ENCODE data around the gene ANKRD37.

The ANKRD37 gene

DNA sequence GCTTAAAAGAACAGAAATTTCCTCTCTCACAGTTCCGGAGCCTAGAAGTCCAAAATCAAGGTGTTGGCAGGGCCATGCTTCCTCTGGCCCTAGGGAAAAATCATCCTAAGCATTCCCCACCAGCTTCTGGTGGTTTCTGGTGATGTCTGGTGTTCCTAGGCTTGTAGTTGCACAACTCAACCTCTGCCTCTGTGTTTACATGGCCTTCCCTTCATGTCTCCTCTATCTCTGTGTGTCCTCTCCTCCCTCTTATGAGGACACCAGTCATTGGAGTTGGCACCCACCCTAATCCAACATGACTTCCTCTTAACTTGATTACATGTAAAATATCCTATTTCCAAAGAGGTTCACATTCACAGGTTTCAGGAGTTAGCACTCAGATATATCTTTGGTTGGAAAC, 16.3 kb upstream of the ANKRD37 start:
- no peak for DNase-seq (ENCODE audit: low read depth)

GRCh38 chr4:185381288-185382196, 15.1 kb upstream of the ANKRD37 start:
- no peak for DNase-seq (ENCODE audit: low read depth)

DNA sequence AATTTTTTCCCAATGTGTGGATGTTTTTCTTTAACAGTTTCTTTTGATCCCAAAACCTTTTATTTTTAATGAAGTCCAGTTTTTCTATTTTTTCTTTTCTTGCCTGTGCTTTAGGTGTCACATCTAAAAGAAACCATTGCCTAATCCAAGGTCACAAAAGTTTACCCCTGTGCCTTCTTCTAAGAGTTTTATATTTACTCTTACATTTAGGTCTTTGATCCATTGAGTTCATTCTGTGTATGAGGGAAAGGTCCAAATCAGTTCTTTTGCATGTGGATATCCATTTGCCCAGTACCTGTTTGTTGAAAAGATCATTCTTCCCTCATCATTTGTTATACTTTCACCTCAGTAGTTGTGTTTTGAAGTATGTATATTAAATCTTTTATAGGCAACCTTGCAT, 13.9 kb upstream of the ANKRD37 start:
- no peak for DNase-seq (ENCODE audit: low read depth)

DNA sequence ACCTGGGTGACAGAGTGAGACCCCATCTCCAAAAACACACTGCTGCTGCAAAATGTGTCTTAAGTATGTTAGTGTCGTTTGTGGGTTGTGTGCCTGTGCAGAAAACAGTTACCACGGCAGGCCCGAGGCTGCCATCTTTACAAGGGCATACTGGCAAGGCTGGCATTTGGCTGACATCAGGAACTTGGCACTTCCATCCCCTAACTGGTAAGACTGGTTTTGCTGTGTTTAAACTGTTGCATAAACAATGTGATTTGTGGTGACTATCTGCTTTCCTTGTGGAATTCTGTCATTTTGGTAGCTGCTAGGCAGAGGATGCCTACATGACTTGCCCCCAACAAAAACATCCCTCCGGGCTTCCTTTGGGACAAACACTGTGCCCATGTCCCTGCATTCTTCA, 13.2 kb upstream of the ANKRD37 start:
- no peak for DNase-seq (ENCODE audit: low read depth)

DNA sequence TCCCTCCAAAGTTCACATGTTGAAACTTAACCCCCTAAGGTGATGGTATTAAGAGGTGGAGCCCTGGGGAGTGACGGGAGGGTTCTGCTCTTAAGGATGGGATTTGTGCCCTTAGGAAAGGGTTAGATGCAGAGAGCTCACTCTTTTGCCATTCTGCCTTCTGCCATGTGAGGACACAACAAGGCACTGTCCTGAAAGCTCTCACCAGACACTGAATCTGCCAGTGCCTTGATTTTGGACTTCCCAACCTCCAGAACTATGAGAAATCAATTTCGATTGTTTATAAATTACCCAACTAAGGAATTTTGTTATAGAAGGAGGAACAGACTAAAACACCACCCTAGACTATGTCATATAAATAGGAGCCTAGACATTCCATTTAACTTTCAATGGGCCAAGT, 12.6 kb upstream of the ANKRD37 start:
- no peak for DNase-seq (ENCODE audit: low read depth)

DNA sequence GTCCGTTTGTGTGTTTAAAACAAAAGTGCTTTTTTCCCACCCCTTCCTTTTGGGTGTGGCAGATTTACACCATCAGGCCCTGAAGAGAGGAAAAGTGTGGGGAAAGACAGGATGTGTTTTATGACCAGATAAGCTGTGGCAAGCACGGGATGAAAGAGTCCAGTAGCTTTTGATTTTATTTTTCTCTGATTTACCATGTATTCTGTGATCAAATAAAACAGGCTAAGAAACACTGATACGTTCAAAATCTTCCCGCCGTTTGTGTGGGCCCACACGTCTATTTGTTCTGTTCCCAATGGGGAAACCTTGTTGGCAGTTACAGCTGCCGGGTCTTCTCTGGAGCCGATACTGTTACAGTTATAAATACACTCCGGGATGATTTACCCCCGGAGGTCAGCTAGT, 11.7 kb upstream of the ANKRD37 start:
- DNase-seq (ENCODE audit: low read depth): no peak

DNA sequence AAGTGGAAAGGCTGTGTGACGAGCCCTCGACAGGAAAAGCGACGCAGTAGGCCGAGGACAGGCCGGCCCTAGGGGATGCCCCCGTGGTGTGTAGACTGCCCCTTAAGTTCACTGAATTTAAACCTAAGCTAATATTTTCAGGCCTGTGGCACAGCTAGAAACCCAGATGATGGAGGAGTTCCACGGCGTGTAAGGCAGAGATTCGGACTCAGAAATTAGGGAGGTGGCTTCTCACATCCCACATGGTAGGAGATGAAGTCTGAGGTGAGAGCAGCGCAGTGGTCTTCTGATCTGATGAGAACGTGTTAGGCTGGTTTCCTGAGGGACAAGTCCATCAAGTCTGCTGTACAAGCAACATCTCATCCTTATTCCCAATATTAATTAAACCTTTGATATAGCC, 8.7 kb upstream of the ANKRD37 start:
- DNase-seq (ENCODE audit: low read depth): no peak

GRCh38 chr4:185390941-185391340, 5.7 kb upstream of the ANKRD37 start:
- DNase-seq (ENCODE audit: low read depth): no peak

DNA sequence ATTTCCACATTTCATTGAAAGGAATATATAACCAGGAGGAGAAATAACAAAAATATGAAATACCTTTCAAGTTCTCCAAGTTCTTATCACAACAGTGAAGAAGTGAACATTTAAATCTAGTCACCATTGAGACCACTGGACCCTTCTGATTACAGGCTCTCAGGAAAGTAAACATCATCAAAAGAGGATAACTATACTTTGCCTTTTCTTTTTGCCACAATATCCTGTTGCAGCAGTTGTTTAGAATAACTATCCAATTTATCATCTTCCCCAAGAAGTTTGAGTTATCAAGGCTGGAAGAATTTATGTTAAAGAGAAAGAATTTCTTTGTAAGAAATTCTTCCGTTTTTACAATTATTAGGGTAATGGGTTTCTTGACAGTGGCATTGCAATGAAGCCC, 4.5 kb upstream of the ANKRD37 start:
- no peak for DNase-seq (ENCODE audit: low read depth)

DNA sequence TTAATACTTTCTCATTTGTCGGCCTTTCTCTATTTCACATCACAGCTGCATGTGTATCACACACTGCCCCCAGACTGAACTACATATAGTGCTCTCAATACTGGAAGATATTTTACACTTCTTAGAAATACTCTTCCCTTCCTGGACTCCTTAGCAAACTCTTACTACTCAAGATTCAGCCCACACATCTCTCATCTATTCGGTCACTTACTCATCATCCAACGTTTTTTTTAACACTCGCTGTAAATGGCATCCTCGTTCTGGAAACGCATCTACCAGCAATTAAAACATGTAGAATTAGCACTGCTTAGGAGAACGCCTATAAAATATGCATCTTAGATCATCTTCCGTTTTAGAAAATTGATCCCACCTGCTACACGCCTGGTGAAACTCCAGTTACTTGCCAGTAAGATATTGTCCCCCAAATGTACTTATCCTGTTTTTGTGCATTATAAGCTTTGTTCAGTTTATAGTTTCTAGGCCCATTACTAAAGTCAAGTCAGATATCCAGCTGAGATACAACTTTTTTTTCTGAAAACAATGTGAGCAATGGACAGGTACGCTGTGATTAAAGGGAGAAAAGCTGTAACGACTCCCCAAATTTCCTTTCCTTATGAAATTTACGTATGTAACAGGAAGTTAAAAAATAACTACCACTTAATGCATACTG, 1.9 kb upstream of the ANKRD37 start:
- DNase-seq (ENCODE audit: low read depth): no peak

DNA sequence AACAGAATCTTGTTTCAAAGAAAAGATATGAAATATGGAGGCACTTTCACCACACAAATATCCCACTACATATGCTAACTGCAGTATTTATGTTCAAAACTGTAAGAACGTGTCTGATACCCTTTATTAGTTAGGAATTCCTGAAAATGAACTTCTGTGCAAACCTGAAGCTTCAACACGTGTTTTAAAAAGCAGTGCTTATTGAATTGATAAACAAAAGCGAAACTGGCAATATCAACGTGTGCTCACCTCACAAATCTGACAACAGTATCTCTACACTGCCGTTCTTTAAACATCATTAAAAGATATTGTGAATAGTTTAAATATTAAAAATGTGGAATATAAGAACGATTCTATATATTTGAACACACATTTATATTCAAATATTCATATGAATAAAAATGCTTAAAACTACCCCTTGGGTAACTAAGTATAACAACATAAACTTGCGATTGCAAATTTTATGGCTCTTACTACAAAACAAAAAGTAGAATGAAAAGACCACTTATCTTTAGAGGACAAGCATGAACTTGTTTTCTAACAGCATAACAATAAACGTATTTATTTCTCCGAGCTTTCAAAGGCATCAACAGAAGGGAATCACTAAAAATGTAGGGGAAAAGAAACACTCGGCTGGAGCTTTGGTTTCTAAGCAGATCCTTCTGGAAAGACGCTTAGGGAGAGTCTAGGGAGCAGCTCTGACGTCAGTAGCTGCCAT, 1.2 kb upstream of the ANKRD37 start, which contains the start of gene LRP2BP:
LRP2BP (minus strand) TSS at position 687 of the 718 bp plus-strand sequence. CDS start 17,738 bp downstream, outside the sequence.
- DNase-seq (ENCODE audit: low read depth): no peak

GRCh38 chr4:185395956-185396723, 501 bp upstream of the ANKRD37 start:
- DNase-seq (ENCODE audit: low read depth): peak; percentile 81

DNA sequence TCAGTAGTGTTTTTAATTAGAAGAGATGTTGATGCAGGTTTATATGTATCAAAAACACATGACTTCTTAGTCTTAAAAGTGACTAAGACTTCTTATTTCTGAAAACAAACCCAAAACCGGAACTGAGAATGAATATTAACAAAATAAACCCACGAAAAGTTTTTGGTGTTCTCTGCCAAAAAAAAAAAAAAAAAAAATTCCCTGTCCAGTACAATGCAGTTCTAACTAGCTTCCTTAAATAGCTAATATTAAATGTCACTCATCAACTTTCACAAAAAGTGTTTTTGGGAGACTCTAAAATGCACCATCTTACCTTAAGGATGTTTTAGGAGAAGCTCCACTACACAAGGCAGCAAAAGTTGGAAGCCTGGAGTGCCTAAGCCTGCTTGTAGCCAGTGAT, 2.0 kb downstream of the ANKRD37 start:
- no peak for DNase-seq (ENCODE audit: low read depth)

- DNase-seq (ENCODE audit: low read depth): no peak
Observed at GRCh38 chr4:185399466-185399865, 2.8 kb downstream of the ANKRD37 start.

DNA sequence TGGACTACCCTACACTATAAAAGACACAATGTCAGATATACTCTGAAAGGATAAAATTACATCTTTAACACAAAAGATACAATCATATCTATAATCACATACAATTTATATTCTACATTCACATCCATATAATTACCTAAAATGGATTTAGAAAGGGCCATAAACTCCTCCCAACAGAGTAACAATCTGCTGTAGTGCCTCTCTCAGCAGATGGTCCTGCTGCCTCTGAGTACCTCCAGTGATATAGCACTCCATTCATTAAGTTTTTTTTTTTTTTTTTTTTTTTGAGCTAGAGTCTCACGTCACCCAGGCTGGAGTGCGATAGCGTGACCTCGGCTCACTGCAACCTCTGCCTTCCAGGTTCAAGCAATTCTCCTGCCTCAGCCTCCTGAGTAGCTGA, 7.4 kb downstream of the ANKRD37 start:
- DNase-seq (ENCODE audit: low read depth): no peak

DNA sequence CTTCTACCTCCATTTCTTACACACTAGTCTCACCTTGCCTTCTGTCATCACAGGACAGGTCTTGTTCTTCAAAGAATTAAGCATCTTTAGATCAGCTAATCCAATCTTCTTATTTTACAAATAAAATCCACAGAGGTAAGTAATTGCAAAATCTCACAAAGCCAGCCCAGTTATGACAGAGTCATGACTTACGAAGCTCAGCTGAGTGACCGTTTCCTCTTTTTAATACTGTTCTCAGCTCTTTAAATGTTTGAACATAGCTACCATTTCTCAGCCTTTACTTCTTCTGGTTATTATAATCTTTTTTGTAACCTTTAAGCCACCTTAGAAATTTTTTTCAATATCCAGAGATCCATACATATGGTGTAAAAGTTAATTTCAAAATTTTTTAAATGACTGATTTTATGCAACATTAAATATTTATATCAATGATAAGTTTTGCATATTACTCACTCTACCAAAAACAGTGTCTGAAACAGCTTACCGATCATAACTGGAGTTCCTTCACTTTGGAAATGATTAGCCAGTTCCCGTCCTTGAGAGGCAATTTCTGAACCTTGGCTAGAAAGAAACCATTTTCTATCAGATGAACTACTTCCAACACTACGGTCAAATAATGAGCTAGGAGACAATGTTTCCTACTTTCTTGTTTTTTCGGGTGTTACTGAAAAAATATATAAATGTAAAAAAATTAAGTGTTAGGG, 8.8 kb downstream of the ANKRD37 start:
- no peak for DNase-seq (ENCODE audit: low read depth)

DNA sequence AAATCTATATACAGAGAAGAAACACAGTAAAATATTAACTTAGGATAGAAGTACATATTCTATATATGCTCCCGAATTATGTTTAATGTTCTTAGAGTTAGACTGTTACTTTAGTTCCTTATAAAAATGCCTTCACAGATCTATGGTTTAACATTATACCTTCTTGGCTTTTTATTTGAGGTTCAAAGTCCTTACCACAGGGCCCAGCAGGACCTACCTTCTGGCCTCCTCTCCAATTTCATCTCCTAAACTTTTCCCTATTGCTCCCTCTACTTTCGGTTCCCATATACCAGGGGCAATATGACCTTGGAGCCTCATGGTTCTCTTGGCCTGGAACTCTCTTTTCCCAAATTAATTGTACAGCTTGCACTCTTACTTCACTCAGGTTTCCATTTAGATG, 11.8 kb downstream of the ANKRD37 start:
- no peak for DNase-seq (ENCODE audit: low read depth)

GRCh38 chr4:185411849-185412248, 15.2 kb downstream of the ANKRD37 start:
- DNase-seq (ENCODE audit: low read depth): no peak

GRCh38 chr4:185412412-185412811, 15.8 kb downstream of the ANKRD37 start:
- no peak for DNase-seq (ENCODE audit: low read depth)

DNA sequence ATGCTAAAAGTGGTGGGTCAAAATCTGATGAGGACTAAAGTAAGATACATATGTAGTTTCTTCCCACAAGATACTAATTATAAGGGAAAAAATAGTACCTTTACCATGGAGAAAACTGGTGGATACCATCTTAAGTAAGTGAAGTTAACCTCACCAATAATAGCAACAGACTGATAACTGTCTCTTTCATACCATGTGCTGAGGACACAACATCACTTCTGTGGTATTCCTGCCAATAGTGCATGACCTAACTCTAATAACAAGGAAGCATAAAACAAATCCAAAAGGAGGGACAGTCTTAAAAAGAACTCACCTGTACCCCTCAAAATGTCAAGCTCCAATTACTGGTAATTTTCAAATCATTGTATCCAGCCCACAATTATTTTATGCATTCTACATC, 20.3 kb downstream of the ANKRD37 start:
- no peak for DNase-seq (ENCODE audit: low read depth)

GRCh38 chr4:185421366-185422124, 24.9 kb downstream of the ANKRD37 start:
- peak; percentile 47 for DNase-seq (ENCODE audit: low read depth)
